ENCODE results near the gene FSIP1. TPM values are rescaled to one million over a fixed set of nuclear protein-coding genes. Genes with fewer than 3 reads are reported as not detected.
A peak's percentile ranks its signal among the peaks of the same experiment; 100 is the strongest.

The FSIP1 gene
- total and polyA plus RNA-seq, 8 donors: 0.38 to 2.7 (median 0.83) TPM

DNA sequence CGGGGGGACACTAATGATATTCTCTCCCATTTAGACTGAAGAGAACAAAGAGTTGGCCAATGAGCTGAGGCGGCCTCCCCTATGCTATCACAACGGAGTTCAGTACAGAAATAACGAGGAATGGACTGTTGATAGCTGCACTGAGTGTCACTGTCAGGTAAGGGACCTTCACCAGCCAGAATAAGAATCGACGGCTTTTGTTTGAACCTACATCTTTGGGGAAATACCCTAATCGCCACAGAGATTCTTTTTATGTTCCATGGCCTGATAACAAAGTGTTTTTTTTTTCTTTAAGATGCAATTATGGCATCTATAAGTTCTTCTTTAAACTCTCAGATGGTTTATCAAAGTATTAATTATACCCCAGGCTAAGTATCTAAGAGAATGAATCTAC, 198.4 kb downstream of the FSIP1 start:
- H3K9me3 ChIP-seq: no peaks in the 10 kb centered on the region
- H3K4me3 ChIP-seq: peak overlapping the region in 1 of 2 donors; percentile 54
- peak overlapping the region in 1 of 2 donors; percentile 20 for H3K27ac ChIP-seq
- peaks cover 0 to 68% of the 10 kb centered on the region in 2 donors for H3K36me3 ChIP-seq
- TF ChIP-seq, protein P1, sequence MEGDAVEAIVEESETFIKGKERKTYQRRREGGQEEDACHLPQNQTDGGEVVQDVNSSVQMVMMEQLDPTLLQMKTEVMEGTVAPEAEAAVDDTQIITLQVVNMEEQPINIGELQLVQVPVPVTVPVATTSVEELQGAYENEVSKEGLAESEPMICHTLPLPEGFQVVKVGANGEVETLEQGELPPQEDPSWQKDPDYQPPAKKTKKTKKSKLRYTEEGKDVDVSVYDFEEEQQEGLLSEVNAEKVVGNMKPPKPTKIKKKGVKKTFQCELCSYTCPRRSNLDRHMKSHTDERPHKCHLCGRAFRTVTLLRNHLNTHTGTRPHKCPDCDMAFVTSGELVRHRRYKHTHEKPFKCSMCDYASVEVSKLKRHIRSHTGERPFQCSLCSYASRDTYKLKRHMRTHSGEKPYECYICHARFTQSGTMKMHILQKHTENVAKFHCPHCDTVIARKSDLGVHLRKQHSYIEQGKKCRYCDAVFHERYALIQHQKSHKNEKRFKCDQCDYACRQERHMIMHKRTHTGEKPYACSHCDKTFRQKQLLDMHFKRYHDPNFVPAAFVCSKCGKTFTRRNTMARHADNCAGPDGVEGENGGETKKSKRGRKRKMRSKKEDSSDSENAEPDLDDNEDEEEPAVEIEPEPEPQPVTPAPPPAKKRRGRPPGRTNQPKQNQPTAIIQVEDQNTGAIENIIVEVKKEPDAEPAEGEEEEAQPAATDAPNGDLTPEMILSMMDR (IDR thresholded peaks at IDR 0.05): no peak
- peaks cover 0 to 32% of the 10 kb centered on the region in 2 donors for H3K27me3 ChIP-seq
- H3K4me1 ChIP-seq: peaks cover 3 to 41% of the 10 kb centered on the region in 2 donors
- ATAC-seq: no peak
- DNase-seq: no peak
- intact Hi-C loops (cut with DNase I): loop anchor here in 1 of 2 donors (10.0 kb wide), 2 partner anchors 171 to 409 kb away; no protein-coding TSS in a partner anchor

DNA sequence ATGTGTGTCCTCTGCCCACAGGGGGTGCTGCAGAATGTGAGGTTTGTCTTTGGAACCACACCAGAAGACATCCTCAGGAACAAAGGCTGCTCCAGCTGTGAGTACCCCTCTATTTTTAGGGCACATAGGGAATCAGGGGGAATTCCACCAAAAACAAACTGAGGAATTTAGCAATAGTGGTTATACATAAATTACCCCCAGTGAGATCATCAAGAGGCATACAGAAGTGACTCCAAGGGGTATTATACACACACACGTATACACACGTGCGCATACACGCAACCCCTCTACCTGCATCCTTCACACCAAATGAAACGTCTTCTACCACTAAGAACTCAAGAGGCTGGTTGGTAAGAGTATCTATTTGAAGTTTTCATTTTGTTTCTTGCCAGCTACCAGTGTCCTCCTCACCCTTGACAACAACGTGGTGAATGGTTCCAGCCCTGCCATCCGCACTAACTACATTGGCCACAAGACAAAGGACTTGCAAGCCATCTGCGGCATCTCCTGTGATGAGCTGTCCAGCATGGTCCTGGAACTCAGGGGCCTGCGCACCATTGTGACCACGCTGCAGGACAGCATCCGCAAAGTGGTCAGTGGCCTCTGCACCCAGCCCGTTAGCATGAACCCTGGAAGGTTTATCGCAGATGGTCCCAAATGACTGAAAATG, 198.9 kb downstream of the FSIP1 start:
- Histone ChIP-seq H3K4me3 (peak overlapping the region; percentile 47 to 54), H3K36me3 (peaks cover 0 to 63% of the 10 kb centered on the region in 2 donors), H3K9me3 (no peaks in the 10 kb centered on the region), H3K27ac (no peak overlapping the region), H3K27me3 (peaks cover 0 to 36% of the 10 kb centered on the region in 2 donors), H3K4me1 (peaks cover 3 to 45% of the 10 kb centered on the region in 2 donors)
- intact Hi-C loops (cut with DNase I): loop anchor here in 1 of 2 donors (10.0 kb wide), 2 partner anchors 171 to 409 kb away; no protein-coding TSS in a partner anchor
- TF ChIP-seq, protein P1 (IDR thresholded peaks at IDR 0.05): peak in 1 of 2 donors; percentile 4
- DNase-seq (peak in 1 of 4 donors; percentile 52), ATAC-seq (no peak)

DNA sequence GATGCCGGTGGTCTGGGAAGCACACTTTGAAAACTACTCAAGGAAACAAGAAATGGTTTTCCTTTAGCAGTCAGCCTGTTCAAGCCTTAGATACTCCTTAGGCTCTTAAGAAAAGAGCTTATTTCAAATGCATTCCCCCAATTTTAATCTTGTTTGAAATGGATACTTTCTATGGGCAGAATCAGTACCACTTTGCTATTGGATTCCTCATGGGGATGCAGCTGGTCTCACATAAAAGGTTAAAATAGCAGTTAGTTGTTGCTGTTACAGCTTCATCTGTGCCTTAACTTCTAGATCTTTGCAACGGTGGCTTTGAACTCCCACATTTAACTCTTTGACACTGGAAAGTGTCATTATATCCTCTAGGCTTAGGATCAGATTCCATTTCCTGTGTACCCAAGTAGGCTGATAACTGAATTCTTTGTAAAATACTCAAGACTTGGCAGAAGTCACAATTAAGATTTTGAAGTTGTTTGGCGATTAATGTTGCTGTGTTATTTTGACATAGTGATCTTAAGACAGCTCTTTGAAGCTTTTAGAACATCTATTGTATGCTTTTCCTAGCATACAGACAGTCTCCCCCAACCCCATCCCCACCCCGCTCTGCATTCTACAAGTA, 199.6 kb downstream of the FSIP1 start:
- peaks cover 3 to 45% of the 10 kb centered on the region in 2 donors for H3K4me1 ChIP-seq
- H3K27ac ChIP-seq: peak overlapping the region in 1 of 2 donors; percentile 91
- H3K4me3 ChIP-seq: peak overlapping the region; percentile 47 to 54
- H3K36me3 ChIP-seq: peaks cover 0 to 56% of the 10 kb centered on the region in 2 donors
- DNase-seq (no peak), ATAC-seq (no peak)
- TF ChIP-seq, protein P1 (IDR thresholded peaks at IDR 0.05): peak in 1 of 2 donors; percentile 24
- no peaks in the 10 kb centered on the region for H3K9me3 ChIP-seq
- H3K27me3 ChIP-seq: peaks cover 0 to 41% of the 10 kb centered on the region in 2 donors
- intact Hi-C loops (cut with DNase I): loop anchor here in 1 of 2 donors (10.0 kb wide), 2 partner anchors 172 to 408 kb away; no protein-coding TSS in a partner anchor

DNA sequence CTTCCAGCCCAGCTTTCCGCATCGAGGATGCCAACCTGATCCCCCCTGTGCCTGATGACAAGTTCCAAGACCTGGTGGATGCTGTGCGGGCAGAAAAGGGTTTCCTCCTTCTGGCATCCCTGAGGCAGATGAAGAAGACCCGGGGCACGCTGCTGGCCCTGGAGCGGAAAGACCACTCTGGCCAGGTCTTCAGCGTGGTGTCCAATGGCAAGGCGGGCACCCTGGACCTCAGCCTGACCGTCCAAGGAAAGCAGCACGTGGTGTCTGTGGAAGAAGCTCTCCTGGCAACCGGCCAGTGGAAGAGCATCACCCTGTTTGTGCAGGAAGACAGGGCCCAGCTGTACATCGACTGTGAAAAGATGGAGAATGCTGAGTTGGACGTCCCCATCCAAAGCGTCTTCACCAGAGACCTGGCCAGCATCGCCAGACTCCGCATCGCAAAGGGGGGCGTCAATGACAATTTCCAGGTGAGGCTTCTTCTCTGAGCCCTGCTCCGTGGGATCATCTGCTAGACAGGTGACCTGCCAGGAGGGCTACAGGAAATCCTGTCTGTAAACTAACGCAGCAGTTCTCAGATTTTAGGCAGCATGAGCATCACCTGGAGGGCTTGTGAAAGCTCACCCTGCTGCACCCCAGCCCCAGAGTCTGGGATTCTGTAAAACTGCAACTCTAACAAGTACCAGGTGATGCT, 200.2 kb downstream of the FSIP1 start:
- H3K9me3 ChIP-seq: no peaks in the 10 kb centered on the region
- TF ChIP-seq, protein P1 (IDR thresholded peaks at IDR 0.05): no peak
- H3K27me3 ChIP-seq: peaks cover 0 to 47% of the 10 kb centered on the region in 2 donors
- peaks cover 3 to 45% of the 10 kb centered on the region in 2 donors for H3K4me1 ChIP-seq
- H3K27ac ChIP-seq: peak overlapping the region; percentile 67 to 91
- peak overlapping the region; percentile 47 to 54 for H3K4me3 ChIP-seq
- DNase-seq: peak in 3 of 4 donors; percentile 37 to 44 (median 40)
- peaks cover 0 to 50% of the 10 kb centered on the region in 2 donors for H3K36me3 ChIP-seq
- ATAC-seq: no peak
- intact Hi-C loops (cut with DNase I): loop anchor here in 1 of 2 donors (10.0 kb wide), 2 partner anchors 172 to 408 kb away; no protein-coding TSS in a partner anchor

Measured in left lung (tissue), 10 donors.